IPS-11a (cell line): ENCODE data around the gene ADAM12.

Source experiments
- H3K4me3 ChIP-seq: one replicate; pipeline ENCODE4 v1.5.1; 2013; ENCODE audit warnings: low read depth, low read length, control low read depth

ADAM12 gene

GRCh38 chr10:126034586-126034985 lies 353.7 kb downstream of the ADAM12 start:
- H3K4me3 ChIP-seq = no peak overlapping the region

- H3K4me3 ChIP-seq = no peak overlapping the region
Observed at GRCh38 chr10:126029999-126030398, 358.3 kb downstream of the ADAM12 start.

- H3K4me3 ChIP-seq = no peak overlapping the region
Observed at GRCh38 chr10:126027692-126028091, 360.6 kb downstream of the ADAM12 start.

GRCh38 chr10:126022841-126023240 lies 365.4 kb downstream of the ADAM12 start:
- no peak overlapping the region for H3K4me3 ChIP-seq

- H3K4me3 ChIP-seq = no peak overlapping the region
Observed at GRCh38 chr10:126021833-126022500, 366.3 kb downstream of the ADAM12 start.

GRCh38 chr10:126017961-126018560 lies 370.2 kb downstream of the ADAM12 start:
- H3K4me3 ChIP-seq = no peak overlapping the region

- H3K4me3 ChIP-seq = no peak overlapping the region
Observed at GRCh38 chr10:126016882-126017281, 371.4 kb downstream of the ADAM12 start.

- no peak overlapping the region for H3K4me3 ChIP-seq
Observed at GRCh38 chr10:126016156-126016805, 372.0 kb downstream of the ADAM12 start.

- no peak overlapping the region for H3K4me3 ChIP-seq
Observed at GRCh38 chr10:126015413-126015812, 372.9 kb downstream of the ADAM12 start.

GRCh38 chr10:126014309-126014708 lies 374.0 kb downstream of the ADAM12 start:
- H3K4me3 ChIP-seq = no peak overlapping the region

GRCh38 chr10:126013489-126014281 lies 374.6 kb downstream of the ADAM12 start:
- no peak overlapping the region for H3K4me3 ChIP-seq

- H3K4me3 ChIP-seq = no peak overlapping the region
Observed at GRCh38 chr10:126012485-126012884, 375.8 kb downstream of the ADAM12 start.

- no peak overlapping the region for H3K4me3 ChIP-seq
Observed at GRCh38 chr10:126011995-126012394, 376.3 kb downstream of the ADAM12 start.

GRCh38 chr10:126009650-126010049 lies 378.6 kb downstream of the ADAM12 start:
- H3K4me3 ChIP-seq = no peak overlapping the region

- no peak overlapping the region for H3K4me3 ChIP-seq
Observed at GRCh38 chr10:126006906-126007305, 381.4 kb downstream of the ADAM12 start.

- H3K4me3 ChIP-seq = no peak overlapping the region
Observed at GRCh38 chr10:126006264-126006663, 382.0 kb downstream of the ADAM12 start.

- H3K4me3 ChIP-seq = no peak overlapping the region
Observed at GRCh38 chr10:126004752-126005151, 383.5 kb downstream of the ADAM12 start.

GRCh38 chr10:126001576-126001975 lies 386.7 kb downstream of the ADAM12 start:
- H3K4me3 ChIP-seq = no peak overlapping the region

- no peak overlapping the region for H3K4me3 ChIP-seq
Observed at GRCh38 chr10:125999694-126000093, 388.6 kb downstream of the ADAM12 start.

- no peak overlapping the region for H3K4me3 ChIP-seq
Observed at GRCh38 chr10:125997586-125997985, 390.7 kb downstream of the ADAM12 start.

- H3K4me3 ChIP-seq = no peak overlapping the region
Observed at GRCh38 chr10:125995726-125996304, 392.5 kb downstream of the ADAM12 start.
